ENCODE results near the gene METTL2B.
"Not testable (repeated sequence)": the region's sequence is repeated elsewhere in the genome, so short reads cannot be mapped to it uniquely, and the experiment has no call there.

Gene METTL2B

GRCh38 chr7:128455543-128456254, 20.8 kb upstream of the METTL2B start, which contains the start of gene HILPDA:
Gene HILPDA, plus strand, starts transcription at chr7:128455878. Its CDS starts 1,391 bp downstream, at chr7:128457269.
- DNase-seq, result peak; percentile 54 to 86

DNA sequence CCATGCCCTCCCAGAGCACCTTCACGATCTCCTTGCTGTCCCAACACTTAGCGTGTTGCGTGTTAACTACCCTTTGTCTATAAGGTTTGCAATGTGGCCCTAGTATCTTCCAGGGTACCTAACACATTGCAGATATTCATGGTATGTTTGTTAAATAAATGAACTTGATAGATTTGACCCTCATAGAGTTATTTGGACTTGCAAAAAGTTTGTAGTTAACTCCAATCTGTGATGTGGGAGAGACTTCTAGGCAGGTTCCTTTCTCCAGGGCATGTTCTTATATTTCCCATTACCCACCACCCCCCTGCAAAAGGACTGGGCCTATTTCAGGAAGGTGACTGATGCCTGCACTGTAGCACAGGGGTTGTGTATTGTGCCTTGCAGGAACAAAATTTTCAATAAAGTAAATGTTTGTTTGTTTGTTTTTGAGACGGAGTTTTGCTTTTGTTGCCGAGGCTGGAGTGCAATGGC, 20.3 kb upstream of the METTL2B start:
- peak in 1 of 2 experiments; percentile 27 for DNase-seq

DNA sequence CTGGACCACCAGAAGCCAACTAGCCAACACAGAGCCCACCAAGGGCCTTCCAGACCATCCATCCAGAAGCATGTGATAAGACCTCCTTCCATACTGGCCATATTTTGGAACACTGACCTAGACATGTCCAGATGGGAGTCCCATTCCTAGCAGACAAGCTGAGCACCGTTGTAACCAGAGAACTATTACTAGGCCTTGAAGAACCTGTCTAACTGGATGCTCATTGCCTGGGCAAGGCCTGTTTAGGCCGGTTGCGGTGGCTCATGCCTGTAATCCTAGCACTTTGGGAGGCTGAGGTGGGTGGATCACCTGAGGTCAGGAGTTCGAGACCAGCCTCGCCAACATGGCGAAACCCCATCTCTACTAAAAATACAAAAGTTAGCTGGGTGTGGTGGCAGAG, 19.2 kb upstream of the METTL2B start:
- not testable (repeated sequence) for DNase-seq

- no peak for DNase-seq
These were observed 17.6 kb upstream of the METTL2B start for GRCh38 chr7:128458956-128459355.

- peak; percentile 61 to 78 for DNase-seq
These were observed 17.1 kb upstream of the METTL2B start for GRCh38 chr7:128459394-128459878.

DNA sequence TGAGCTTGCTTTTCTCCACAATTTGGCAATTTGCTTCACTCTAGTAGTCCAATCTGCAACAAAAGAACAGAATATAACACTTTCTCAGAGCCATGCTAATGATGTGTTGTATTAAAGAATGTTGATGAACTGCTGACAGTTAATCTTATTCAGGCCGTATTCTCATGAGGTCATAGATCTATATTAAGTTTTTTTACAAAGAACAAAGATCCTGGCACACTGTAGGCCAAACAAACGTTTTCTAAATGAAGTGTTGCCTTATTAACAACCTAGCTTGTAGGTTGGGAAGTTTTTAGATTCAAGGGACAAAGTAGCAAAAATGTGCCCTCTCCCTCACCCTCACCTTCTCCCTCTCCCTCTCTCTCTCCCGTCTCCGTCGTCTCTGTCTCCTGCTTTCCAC, 14.1 kb upstream of the METTL2B start:
- no peak for DNase-seq

DNA sequence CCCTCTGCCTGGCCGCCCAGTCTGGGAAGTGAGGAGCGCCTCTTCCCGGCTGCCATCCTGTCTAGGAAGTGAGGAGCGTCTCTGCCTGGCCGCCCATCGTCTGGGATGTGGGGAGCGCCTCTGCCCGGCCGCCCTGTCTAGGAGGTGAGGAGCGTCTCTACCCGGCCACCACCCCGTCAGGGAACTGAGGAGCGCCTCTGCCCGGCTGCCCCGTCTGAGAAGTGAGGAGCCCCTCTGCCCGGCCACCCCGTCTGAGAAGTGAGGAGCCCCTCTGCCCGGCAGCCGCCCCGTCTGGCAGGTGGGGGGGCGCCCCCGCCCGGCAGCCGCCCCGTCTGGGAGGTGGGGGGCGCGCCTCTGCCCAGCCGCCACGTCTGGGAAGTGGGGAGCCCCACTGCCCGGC, 13.2 kb upstream of the METTL2B start:
- not testable (repeated sequence) for DNase-seq

- peak; percentile 48 to 73 for DNase-seq
These were observed 12.6 kb upstream of the METTL2B start for GRCh38 chr7:128463933-128464332.

- not testable (repeated sequence) for DNase-seq
These were observed 9.7 kb upstream of the METTL2B start for GRCh38 chr7:128466871-128467270.

DNA sequence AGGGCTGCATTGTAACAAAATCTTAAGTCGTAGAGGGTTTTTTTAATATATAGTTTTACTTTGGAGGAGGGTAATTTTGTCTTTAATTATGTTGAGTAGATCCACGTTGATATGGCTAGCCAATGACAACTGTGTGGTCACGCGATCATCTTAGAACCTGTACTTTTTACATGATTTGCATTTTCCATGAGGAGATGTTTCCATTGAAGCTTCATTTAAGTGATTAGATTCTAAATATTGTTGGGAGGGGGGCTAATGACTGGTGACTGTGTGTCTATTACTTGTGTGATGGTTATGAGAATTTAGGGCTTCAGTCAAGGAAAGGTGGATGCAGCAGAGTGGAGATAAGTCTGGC, 765 bp downstream of the METTL2B start:
- not testable (repeated sequence) for DNase-seq

GRCh38 chr7:128479082-128479481, 2.5 kb downstream of the METTL2B start:
- not testable (repeated sequence) for DNase-seq

DNA sequence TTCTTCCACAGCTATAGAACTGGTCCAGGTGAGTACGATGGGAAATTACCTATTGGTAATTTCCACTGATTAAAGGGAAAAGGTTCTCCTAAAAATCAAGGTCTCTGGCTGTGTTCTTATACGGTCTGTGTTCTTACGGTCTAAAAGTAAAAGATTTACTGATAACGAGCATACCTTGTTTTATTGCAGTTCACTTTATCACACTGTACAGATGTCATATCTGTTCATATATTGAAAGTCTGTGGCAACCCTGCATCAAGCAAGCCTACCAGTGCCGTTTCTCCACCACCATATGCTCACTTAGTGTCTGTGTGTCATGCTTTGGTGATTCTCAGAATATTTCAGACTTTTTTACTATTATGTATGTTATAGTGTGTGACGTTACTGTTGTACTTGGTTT, 11.6 kb downstream of the METTL2B start:
- not testable (repeated sequence) for DNase-seq

DNA sequence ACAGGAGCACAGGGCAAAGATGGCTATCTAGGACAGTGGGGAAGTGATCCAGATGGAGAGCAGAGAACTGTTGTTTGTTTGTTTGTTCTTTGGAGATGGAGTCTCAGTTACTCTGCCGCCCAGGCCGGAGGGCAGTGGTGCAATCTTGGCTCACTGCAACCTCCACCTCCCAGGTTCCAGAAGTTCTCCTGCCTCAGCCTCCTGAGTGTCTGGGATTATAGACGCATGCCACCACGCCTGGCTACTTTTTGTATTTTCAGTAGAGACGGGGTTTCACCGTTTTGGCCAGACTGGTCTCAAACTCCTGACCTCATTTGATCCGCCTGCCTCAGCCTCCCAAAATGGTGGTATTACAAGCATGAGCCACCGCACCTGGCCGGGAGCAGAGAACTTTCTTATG, 20.9 kb downstream of the METTL2B start:
- no peak for DNase-seq

DNA sequence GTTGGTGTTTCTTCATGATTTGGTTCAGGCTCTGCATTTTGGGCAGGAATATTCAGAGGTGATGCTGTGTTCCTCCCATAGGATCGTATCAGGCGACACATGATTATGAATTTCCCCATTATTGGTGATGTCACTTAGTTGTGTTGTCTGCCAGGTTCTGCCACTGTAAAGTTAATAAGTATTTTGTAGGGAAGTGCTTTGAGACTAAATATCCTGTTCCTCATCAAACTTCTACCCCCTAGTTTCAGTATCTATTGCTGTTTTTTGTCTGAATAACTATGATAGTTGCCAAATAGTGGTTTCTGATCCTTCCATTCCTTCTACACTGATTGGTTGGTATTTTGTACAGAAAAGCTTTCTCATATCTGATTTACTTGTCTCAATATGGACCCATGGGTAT, 28.9 kb downstream of the METTL2B start:
- not testable (repeated sequence) for DNase-seq

DNA sequence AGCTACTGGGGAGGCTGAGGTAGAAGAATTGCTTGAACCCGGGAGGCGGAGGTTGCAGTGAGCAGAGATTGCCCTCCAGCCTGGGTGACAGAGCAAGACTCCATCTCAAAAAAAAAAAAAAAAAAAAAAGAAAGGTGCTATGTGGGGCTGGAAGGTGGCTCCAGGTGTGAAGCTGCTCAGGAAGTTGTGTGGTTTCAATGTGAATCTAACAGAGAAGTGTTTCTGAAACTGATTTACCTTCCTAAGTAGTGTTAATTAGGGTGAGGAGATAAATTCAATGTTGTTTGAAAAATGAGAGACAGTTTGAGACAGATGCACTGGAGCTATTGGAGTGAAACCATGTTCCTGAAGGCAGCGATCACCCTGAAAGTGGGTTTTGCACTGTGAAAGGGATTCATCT, 30.3 kb downstream of the METTL2B start:
- DNase-seq, result not testable (repeated sequence)

DNA sequence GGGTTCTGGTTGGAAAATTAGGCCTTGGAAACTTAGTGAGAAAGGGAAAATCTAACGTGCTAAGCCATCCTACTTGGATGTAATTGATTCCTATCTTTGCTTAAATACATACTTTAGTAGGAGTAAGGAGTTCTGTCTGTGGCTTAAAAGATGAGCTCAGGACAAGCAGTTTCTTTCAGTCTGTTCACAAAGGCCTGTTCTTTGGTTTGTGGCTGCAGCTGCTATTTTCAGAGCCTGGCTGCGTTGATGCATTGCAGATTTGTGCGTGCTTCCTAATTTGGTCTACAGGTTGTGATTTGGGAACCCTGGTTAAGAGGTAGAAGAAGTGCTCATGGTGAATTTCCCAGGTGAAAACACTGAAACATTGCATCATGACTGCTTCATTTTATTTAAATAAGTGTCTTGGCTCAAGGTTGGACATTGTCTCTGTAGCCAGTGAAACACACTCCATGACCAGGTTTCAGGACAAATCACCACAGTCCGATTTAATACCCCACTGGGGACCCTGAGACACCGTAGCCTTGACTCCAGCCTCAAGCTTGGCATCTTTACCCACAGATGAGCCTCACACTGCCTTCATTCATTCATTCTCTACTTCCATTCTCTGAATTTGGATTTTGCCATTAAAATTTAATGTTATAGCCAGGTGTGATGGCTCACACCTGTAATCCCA, 30.9 kb downstream of the METTL2B start:
- not testable (repeated sequence) for DNase-seq

- DNase-seq, result not testable (repeated sequence)
These were observed 35.1 kb downstream of the METTL2B start for GRCh38 chr7:128511692-128512091.

DNA sequence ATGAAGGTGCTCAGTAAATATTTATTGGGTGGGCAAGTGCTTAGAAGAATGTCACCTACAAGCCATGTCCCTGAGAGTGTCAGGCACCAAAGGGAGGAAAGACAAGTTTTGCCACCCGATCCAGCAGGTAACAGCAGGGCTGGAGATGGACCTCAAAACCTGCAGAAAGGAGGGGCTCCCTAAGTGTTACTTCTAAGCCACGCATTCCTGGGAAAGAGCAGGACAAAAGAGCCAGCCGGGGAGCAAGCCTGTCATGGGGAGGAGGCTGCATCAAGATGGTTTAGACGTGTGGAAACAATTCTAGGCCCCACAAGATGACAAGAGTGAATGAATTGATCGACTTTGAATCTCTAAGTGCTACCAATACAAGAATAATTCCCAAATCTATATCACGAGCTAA, 38.7 kb downstream of the METTL2B start:
- DNase-seq, result not testable (repeated sequence)

GRCh38 chr7:128517023-128517422, 40.5 kb downstream of the METTL2B start:
- DNase-seq, result peak in 1 of 2 experiments; percentile 18

GRCh38 chr7:128523226-128523931, 46.8 kb downstream of the METTL2B start:
- DNase-seq, result peak in 1 of 2 experiments; percentile 24

GRCh38 chr7:128523932-128524524, 47.5 kb downstream of the METTL2B start:
- DNase-seq, result not testable (repeated sequence)

DNA sequence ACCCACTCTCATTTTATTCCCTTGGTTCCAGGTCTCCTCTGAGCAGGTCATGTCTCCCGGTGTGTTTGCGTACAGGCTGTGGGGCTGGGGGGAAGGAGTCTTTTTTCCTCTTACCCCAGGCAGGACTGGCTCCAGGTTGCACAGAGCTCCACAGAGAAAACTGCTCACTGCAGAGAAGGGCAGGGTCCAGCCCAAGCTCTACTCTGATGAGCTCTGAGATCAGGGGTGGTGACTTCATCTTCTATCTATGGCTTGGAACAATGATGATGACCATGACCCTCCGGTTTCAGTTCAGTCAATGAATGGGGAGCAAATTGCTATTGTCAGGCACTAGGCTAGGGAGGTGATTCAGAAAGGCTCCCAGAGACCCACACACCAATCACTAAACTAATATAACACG, 49.0 kb downstream of the METTL2B start:
- not testable (repeated sequence) for DNase-seq

GRCh38 chr7:128526062-128526466, 49.5 kb downstream of the METTL2B start:
- DNase-seq, result not testable (repeated sequence)

Data from NCI-H524 (cell line).